Psoas muscle (tissue), 8 donors: ENCODE data around the gene SRP9. TPM values are rescaled to one million over a fixed set of nuclear protein-coding genes. Genes with fewer than 3 reads are reported as not detected.

ENCODE experiments used
- ATAC-seq, 4 donors: fragments of 200-7000 bp; cut with Tn5 transposase; one replicate each; pipeline ENCODE4 v1.9.1; 2020; ENCODE audit warnings: moderate library complexity in 3 of 4, mild to moderate bottlenecking in 2 of 4
- DNase-seq, 2 donors: peaks; one replicate each; pipeline ENCODE4 v3.0.0-alpha.2; 2020
- H3K27ac ChIP-seq: fragments of 200-600 bp; one replicate; pipeline ENCODE4 v1.8.0; 2022
- H3K27me3 ChIP-seq, 3 donors: fragments of 200-600 bp in 1 of 3; one replicate each; pipeline versions ENCODE4 v1.6.1 to v1.8.0; 2013 to 2022; ENCODE audit warnings: low read length in 2 of 3, mild to moderate bottlenecking in 2 of 3, moderate library complexity in 1 of 3; ENCODE audit not compliant: insufficient read depth in 3 of 3
- H3K36me3 ChIP-seq, 2 donors: fragments of 200-600 bp in 1 of 2; one replicate each; pipeline versions ENCODE4 v1.6.1 to v1.8.0; 2013 to 2022; ENCODE audit warnings: low read depth in 1 of 2, mild to moderate bottlenecking in 1 of 2, moderate library complexity in 1 of 2; ENCODE audit not compliant: insufficient read depth in 1 of 2
- H3K4me1 ChIP-seq: fragments of 200-600 bp; one replicate; pipeline ENCODE4 v1.8.0; 2022
- H3K4me3 ChIP-seq: fragments of 200-600 bp; one replicate; pipeline ENCODE4 v1.8.0; 2022; ENCODE audit warnings: mild to moderate bottlenecking
- H3K9me3 ChIP-seq: fragments of 200-600 bp; one replicate; pipeline ENCODE4 v1.8.0; 2022
- CTCF ChIP-seq: fragments of 200-600 bp; IDR thresholded peaks from one replicate; pipeline ENCODE4 v1.8.0; 2022; ENCODE audit warnings: antibody characterized with exemption
- WGBS, 3 donors: extraction: QIAGEN DNeasy Blood & Tissue Kit; methylation state at CpG; one replicate each; pipeline versions ENCODE4 v1.1.6 to v1.1.7; 2013; 5-methylcytosine and 5-hydroxymethylcytosine counted together
- intact Hi-C, 2 donors: fragments of 100-400 bp; cut with DNase I; formaldehyde crosslinking; loops; one replicate each; pipeline versions ENCODE4 v1.11.0 to v1.14.2; 2022
- polyA plus RNA-seq, 3 donors: library from polyadenylated mRNA; stranded (reverse); fragments of 200-250 nt; gene quantifications; one replicate each; pipeline ENCODE4 v1.2.3, GENCODE V29; 2013
- total RNA-seq, 4 donors: library from RNA; stranded (reverse); fragmentation: NEBNext Ultra II Directional in 2 of 4; extraction: Animal tissue kit (Norgen Biotek cat#: 25700) in 2 of 4; gene quantifications; one replicate each; pipeline versions ENCODE4 v1.2.1 to v1.2.4, GENCODE V29; 2021 to 2023
- donor health status: healthy with polysubstance abuse.
- donor health status: DM: no; HTN: no; CAD: no; lungs with moderate emphysema.
- donor health status: Bipolar disorder and iron deficiency.
- donor health status: healthy.
- donor health status: DM: yes; HTN: yes; CAD: no.
- donor health status: DM: no; HTN: no; CAD: no.
- donor health status: DM: no; HTN: no; CAD: no.
- donor health status: DM: yes; HTN: yes; CAD: no.

The SRP9 gene
- total and polyA plus RNA-seq, 7 donors, result 137 to 216 (median 143) TPM

- H3K4me1 ChIP-seq, result peaks cover 19% of the 10 kb centered on the region
- no peak for TF ChIP-seq CTCF
- H3K4me3 ChIP-seq, result no peak overlapping the region
- no peak overlapping the region for H3K27ac ChIP-seq
- H3K27me3 ChIP-seq, result no peaks in the 10 kb centered on the region
- WGBS, 3 donors, result 94 to 97% (median 96%) methylated on average over 5 of the region's 5 CpGs
- H3K36me3 ChIP-seq, result no peaks in the 10 kb centered on the region
- no peak for ATAC-seq
- intact Hi-C loops, result no loop called here
- DNase-seq, result no peak
- no peaks in the 10 kb centered on the region for H3K9me3 ChIP-seq
Observed at GRCh38 chr1:225739542-225740107, 38.0 kb upstream of the SRP9 start.

- intact Hi-C loops, result no loop called here
- no peak overlapping the region for H3K4me3 ChIP-seq
- no peaks in the 10 kb centered on the region for H3K36me3 ChIP-seq
- no peaks in the 10 kb centered on the region for H3K27me3 ChIP-seq
- DNase-seq, result no peak
- H3K9me3 ChIP-seq, result no peaks in the 10 kb centered on the region
- 98 to 100% (median 100%) methylated on average over 2 of the region's 2 CpGs for WGBS, 3 donors
- peaks cover 14% of the 10 kb centered on the region for H3K4me1 ChIP-seq
- H3K27ac ChIP-seq, result no peak overlapping the region
- TF ChIP-seq CTCF, result no peak
- ATAC-seq, result no peak
Observed at GRCh38 chr1:225744745-225745144, 32.9 kb upstream of the SRP9 start.

GRCh38 chr1:225745273-225745672 is 32.4 kb upstream of the SRP9 start:
- Histone ChIP-seq H3K9me3 (no peaks in the 10 kb centered on the region), H3K4me3 (no peak overlapping the region), H3K27ac (no peak overlapping the region), H3K27me3 (no peaks in the 10 kb centered on the region), H3K36me3 (no peaks in the 10 kb centered on the region), H3K4me1 (peaks cover 14% of the 10 kb centered on the region)
- intact Hi-C loops, result no loop called here
- DNase-seq, result no peak
- ATAC-seq, result no peak
- no peak for TF ChIP-seq CTCF

- no peak for TF ChIP-seq CTCF
- DNase-seq, result peak; percentile 60 to 76
- 30 to 33% (median 33%) methylated on average over 18 of the region's 18 CpGs for WGBS, 3 donors
Observed at GRCh38 chr1:225746361-225747179, 31.1 kb upstream of the SRP9 start.

More at GRCh38 chr1:225746361-225747179, 31.1 kb upstream of the SRP9 start:
- Histone ChIP-seq H3K4me1 (peaks cover 23% of the 10 kb centered on the region), H3K36me3 (no peaks in the 10 kb centered on the region), H3K27me3 (no peaks in the 10 kb centered on the region), H3K4me3 (peak overlapping the region; percentile 66), H3K9me3 (no peaks in the 10 kb centered on the region), H3K27ac (peak overlapping the region; percentile 85)
- ATAC-seq, result peak; percentile 90 to 98 (median 93)
- intact Hi-C loops, result no loop called here
